HG02610 (cell line): ENCODE results near the gene ESRRG.
A peak's percentile ranks its signal among the peaks of the same experiment; 100 is the strongest.

Source experiments
- ATAC-seq: cut with Tn5 transposase; IDR thresholded peaks from one replicate; pipeline ENCODE4 v1.9.1; 2021; ENCODE audit warnings: mild to moderate bottlenecking, moderate library complexity; ENCODE audit not compliant: unreplicated experiment

ESRRG gene

GRCh38 chr1:216723274-216723780, at the start of gene ESRRG:
TSS of gene ESRRG (minus strand) at chr1:216723429. CDS start at chr1:216723299, 130 bp downstream.
- peak; percentile 62 for ATAC-seq

DNA sequence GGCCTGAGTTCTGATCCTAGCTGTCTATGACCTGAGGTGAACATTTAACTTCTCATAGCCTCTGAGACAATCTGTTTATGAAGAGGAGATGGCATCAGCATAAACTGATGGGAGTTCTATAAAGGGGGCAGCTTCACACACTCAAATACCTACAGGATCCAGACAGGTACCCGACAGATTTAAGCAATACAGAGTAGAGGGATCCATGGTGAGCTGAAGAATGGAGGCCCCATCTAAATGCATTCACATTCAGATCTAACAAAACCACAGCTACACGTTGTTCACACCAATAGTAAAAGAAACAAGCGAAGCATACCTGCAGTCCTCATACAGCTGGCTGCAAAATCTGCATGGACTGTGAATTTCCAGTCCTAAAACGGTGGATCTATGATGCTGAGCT, 48.7 kb upstream of the ESRRG start:
- ATAC-seq: no peak

DNA sequence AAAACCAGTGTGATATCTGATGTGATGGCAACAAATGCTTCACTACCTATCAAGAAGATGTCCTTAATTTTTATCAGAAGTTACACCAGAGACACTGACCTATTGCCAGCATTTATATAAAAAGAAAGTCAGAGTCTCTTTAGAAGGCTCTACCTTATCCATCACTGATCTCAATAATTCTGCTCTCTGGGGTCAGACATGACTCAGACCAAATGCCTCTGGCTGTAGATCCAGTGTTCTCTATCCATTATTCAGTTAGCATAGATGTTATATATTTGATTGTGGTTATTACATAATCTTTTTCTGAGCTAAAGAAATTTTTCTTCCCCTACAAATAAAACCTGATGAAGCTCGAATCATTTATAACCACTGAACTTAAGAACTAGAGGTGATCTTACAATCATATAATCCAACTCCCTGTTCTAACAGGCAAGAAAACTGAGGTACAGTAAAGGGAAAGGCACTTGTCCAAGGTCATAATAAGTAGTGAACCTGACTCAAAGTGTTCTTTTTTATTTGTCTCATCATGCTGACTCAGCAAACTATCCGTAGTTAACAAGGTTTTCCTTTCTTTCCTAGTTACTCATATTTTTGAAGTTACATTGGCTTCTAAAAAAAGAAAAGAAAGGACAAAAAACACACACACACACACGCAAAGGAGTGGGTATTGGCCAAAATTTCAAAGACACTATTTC, 43.6 kb upstream of the ESRRG start:
- no peak for ATAC-seq

DNA sequence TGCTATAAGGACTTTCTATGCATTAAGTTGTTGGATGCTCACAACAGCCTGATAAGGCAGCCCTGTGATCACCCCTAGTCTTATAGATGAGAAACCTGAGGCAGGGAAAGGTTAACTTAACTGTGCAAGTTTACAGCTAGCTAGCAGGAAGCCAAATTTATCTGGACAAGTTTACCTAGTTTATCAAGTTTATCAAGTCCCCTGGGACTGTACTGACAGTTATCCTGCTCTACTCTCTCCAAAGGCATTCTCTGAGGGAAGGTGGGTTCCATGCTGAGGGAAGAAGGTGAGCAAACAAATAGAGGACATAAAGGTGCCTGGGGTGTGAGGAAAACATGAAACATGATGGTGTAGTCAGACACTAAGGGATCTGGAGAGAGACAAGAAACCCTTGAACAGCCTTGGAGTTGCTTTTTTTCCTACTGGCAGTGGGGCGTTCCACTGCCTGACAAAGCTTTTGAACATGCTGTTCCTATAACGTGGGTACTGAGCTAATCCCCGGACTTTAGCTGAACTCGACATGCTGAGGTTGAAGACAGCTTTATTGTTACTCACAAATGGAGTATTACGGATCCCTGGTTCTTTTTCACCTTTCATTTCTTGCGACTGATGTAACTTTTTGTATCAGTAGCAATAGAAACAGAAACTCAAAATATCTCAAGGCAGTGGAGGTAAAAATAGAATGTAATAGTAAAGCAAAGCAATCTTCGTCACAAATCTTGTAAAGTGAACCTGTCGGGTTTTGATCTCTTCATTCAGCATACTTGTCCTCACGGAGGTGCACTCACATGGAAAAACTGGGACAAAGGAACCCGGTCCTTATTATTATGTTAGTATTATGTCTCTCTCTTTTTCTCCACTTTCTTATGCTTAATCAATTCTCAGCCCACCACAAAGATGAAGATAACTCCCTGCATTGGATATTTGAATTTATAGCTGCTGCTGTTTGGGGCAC, 42.4 kb upstream of the ESRRG start:
- no peak for ATAC-seq

DNA sequence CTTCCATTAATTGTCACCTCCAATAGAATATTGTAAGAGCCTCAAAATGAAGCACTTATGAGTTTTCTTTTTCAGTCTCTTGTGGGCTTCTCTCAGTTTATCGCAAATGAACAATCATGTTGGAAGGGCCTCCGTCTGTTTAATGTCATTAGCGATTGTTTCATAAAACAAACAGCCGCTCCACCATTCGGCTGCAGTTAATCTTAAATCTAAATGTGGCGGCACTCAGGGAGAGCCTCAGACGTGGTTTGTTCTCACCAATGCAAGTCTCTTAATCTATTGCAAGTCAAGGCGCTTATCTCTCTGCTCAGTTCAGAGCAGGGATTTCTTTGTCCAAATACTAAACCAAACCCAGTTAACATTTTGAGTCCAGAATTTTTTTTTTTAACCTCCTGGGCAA, 34.9 kb upstream of the ESRRG start:
- no peak for ATAC-seq

- ATAC-seq: no peak
Measured at GRCh38 chr1:216757110-216757509, 33.9 kb upstream of the ESRRG start.

GRCh38 chr1:216750961-216751360, 27.7 kb upstream of the ESRRG start:
- ATAC-seq: no peak

GRCh38 chr1:216750031-216750627, 26.9 kb upstream of the ESRRG start:
- ATAC-seq: no peak

DNA sequence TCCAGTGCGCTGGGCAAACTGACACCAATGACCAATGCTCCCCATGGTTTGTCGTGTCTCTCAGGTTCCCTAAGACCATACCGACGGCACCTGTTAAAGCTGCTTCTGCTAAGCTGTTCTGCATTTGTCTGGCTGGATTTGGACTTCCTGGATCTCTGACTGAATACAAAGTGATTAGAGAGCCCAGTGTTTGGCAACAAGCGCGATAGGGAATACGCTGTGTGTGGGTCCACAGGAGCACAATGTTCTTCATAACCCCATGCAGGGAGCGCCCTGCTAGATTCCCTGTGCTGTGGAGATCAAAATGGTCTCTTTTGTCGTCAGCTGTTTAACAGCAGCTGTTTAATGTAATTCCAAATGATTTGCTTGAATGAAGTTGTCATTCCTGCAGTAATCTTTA, 26.0 kb upstream of the ESRRG start:
- ATAC-seq: no peak

- no peak for ATAC-seq
Measured at GRCh38 chr1:216742625-216743024, 19.4 kb upstream of the ESRRG start.

DNA sequence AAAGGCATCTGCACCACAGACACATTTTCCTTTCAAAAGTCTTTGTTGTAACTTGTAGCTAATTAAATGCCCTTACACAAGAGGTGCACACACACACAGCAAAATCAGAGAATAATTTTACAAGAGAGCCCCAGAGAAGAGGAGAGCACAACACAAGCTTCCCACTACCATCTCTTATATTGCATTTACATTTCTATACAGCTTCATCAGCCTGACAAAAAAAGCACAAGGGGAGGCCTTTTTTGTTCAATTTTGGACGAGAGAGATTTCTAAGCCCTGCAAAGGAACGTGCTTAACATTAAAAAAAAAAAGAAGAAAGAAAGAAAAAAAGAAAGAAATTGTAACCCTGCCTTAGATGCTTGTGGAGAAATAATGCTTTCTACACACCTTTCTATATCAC, 17.1 kb upstream of the ESRRG start:
- ATAC-seq: no peak

GRCh38 chr1:216739793-216740192, 16.6 kb upstream of the ESRRG start:
- ATAC-seq: no peak

GRCh38 chr1:216732121-216732520, 8.9 kb upstream of the ESRRG start:
- no peak for ATAC-seq

DNA sequence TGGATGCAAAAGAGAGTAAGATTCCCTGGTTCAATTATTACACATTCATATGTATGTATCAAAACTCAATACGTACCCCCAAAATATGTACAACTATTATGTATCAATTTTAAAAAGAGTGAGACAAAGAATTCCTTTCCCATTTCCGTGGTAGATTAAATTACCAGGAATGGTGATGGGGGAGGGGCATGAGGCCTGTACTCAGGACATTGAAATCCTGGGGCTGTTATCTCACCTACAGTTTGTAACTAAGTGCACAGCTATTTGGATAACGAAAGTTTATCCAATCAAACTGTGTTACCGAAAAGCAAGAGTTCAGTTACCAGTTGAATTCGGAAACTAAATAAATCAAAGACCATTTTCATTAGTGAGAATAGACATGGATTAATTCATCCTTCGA, 8.3 kb upstream of the ESRRG start:
- no peak for ATAC-seq

- no peak for ATAC-seq
Measured at GRCh38 chr1:216726435-216726834, 3.2 kb upstream of the ESRRG start.

- ATAC-seq: no peak
Measured at GRCh38 chr1:216722821-216723220, 408 bp downstream of the ESRRG start.

GRCh38 chr1:216721863-216722262, 1.4 kb downstream of the ESRRG start:
- no peak for ATAC-seq

- ATAC-seq: no peak
Measured at GRCh38 chr1:216721062-216721461, 2.2 kb downstream of the ESRRG start.

- no peak for ATAC-seq
Measured at GRCh38 chr1:216711712-216712111, 11.5 kb downstream of the ESRRG start.

- no peak for ATAC-seq
Measured at GRCh38 chr1:216710598-216711333, 12.5 kb downstream of the ESRRG start.

- ATAC-seq: no peak
Measured at GRCh38 chr1:216710055-216710454, 13.2 kb downstream of the ESRRG start.
